ENCODE data around the gene HOXC5.
"Not testable (repeated sequence)": the region's sequence is repeated elsewhere in the genome, so short reads cannot be mapped to it uniquely, and the experiment has no call there.

HOXC5 gene

GRCh38 chr12:54080008-54080924 lies 47.4 kb downstream of the HOXC5 start:
- H3K4me3 ChIP-seq (ENCODE audit: low read depth, low read length); H3K27ac ChIP-seq; in situ Hi-C loops (cut with HindIII; ENCODE audit: low pct_ligation_motif_present, low sequenced_read_pairs); DNase-seq; H3K36me3 ChIP-seq (replicated peaks): not testable (repeated sequence)
- H3K27me3 ChIP-seq (replicated peaks) = peaks cover 25% of the 10 kb centered on the region

- peaks cover 17% of the 10 kb centered on the region for H3K27me3 ChIP-seq (replicated peaks)
- DNase-seq; H3K27ac ChIP-seq; H3K4me3 ChIP-seq (ENCODE audit: low read depth, low read length); in situ Hi-C loops (cut with HindIII; ENCODE audit: low pct_ligation_motif_present, low sequenced_read_pairs); H3K36me3 ChIP-seq (replicated peaks): not testable (repeated sequence)
Observed at GRCh38 chr12:54081053-54081514, 48.2 kb downstream of the HOXC5 start.

- H3K36me3 ChIP-seq (replicated peaks); in situ Hi-C loops (cut with HindIII; ENCODE audit: low pct_ligation_motif_present, low sequenced_read_pairs); H3K4me3 ChIP-seq (ENCODE audit: low read depth, low read length); DNase-seq; H3K27ac ChIP-seq: not testable (repeated sequence)
- peaks cover 15% of the 10 kb centered on the region for H3K27me3 ChIP-seq (replicated peaks)
Observed at GRCh38 chr12:54081581-54082396, 48.9 kb downstream of the HOXC5 start.

GRCh38 chr12:54082397-54082892 lies 49.6 kb downstream of the HOXC5 start:
- DNase-seq = no peak
- Histone ChIP-seq H3K4me3 (ENCODE audit: low read depth, low read length) (no peak overlapping the region), H3K27me3 (replicated peaks) (peaks cover 15% of the 10 kb centered on the region)

More at GRCh38 chr12:54082397-54082892, 49.6 kb downstream of the HOXC5 start:
- no peak for TF ChIP-seq CTCF (IDR thresholded peaks at IDR 0.05; ENCODE audit: low read depth, low read length, missing control alignments)
- H3K27ac ChIP-seq = no peak overlapping the region
- no peaks in the 10 kb centered on the region for H3K36me3 ChIP-seq (replicated peaks)
- in situ Hi-C loops (cut with HindIII; ENCODE audit: low pct_ligation_motif_present, low sequenced_read_pairs) = no loop called here
